NCI-H82 treated with DMSO at 0.1 percent for 48 hours (cell line): ENCODE data around the gene UACA.
"Not testable (repeated sequence)": the region's sequence is repeated elsewhere in the genome, so short reads cannot be mapped to it uniquely, and the experiment has no call there.

Source experiments
- DNase-seq: peaks from one replicate; lab custom pipeline; 2025; ENCODE audit not compliant: unreplicated experiment; lab: John Stamatoyannopoulos, UW

UACA gene

DNA sequence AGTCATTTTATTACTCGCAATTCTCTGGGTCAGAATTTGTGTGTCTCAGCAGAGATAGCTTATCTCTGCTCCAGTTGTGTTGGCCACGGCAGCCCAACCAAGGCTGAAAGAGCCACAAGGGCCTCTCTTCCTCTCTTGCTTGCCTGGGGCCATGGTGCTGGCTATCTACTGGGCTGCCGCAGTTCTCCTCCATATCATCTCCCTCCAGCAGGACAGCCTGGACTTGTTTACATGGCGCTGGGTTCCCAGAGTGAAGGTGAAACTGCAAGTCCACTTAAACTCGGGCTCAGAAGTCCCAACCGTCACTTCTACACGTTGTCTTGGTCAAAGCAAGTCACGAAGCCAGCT is 134.8 kb downstream of the UACA start:
- no peak for DNase-seq

DNA sequence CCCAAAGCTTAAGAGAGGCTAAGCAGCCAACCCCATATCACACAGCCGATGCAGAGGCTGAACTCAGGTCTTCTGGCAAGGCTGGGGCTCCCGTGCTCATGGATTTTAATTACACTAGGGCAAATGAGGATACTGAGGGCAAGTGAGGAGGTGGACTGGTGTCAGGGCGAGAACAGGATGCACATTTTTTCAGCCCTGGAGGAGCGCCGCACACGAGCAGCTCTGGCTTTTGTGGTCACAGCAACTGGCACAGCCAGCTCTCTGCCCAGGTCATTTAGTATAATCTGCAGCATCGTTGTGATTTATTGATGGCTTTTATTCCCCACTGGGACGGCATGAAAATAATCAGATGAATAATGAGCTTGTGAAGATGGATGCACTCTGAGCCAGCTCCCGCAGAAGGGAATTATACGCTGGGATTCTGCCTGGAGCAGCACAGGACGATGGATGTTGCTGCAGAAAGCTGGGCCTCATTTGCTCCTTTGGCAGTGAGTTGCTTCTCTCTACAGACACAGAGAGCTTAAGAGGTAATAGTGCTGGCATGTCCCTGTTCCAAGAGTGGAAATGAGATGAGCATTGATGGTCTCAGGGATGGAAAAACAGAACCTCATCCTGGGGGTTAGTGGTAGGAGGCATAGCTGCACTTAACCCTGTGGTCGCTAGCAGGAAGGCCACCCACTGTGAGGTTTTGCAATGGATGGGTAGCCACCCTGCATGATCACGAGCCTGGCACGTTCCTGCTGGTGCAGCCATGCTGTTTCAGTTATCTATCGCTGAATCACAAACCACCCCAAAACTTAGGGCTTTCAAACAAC is 135.4 kb downstream of the UACA start:
- no peak for DNase-seq

DNA sequence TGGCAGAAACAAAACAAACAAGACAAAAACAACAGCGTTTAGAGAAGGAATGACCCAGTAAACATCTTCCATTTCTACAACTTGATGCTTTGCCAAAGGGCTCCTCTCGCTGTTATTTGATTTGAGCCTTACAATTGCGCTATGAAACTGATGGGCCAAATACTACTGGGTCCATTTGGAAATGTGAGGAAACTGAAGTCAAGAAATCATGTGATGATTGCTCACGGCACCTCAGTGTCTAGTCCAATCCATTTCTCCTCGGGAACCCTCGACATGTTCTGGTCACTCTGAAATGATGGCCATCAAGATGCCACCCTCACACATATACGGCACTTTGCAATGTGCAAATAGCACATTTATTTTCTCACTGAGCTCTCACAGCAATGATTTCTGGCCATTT is 136.0 kb downstream of the UACA start:
- no peak for DNase-seq

DNA sequence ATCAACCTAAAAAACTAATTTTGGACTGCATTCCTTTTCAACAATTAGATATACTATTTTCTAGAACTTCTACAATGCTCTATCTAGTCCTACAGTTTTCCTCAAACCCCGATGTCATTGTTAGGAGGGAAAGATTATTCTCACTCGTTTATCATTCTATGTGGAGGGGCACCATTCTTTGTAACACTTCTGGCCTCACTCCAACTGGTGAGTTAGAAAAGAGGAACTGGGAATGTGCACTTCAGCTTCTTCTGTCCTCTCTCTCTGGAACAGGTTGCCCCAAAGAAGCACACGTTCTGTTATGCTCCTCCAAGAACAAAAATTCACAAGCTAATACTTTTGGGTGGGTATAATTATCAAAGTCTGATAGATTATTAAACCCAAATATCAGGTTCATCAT is 137.9 kb downstream of the UACA start:
- DNase-seq: no peak

DNA sequence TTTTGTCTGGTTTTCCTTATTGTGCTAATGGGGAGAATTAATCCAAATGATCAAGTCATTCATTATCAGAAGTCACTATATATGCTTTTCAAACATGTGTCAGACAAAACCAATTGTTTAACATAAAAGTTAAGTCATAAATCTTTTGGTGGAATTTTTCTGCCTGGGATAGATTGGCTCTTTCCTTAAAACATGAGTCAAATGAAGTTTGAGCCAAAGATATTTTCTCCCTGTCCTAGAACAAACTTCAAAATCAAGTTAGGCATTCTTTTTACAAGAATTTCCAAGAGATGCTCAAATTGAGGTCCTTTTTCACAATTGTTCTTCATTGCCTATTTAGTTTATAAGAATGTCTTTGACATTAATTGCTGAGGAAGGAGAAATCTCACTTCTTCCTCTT is 138.3 kb downstream of the UACA start:
- no peak for DNase-seq

DNA sequence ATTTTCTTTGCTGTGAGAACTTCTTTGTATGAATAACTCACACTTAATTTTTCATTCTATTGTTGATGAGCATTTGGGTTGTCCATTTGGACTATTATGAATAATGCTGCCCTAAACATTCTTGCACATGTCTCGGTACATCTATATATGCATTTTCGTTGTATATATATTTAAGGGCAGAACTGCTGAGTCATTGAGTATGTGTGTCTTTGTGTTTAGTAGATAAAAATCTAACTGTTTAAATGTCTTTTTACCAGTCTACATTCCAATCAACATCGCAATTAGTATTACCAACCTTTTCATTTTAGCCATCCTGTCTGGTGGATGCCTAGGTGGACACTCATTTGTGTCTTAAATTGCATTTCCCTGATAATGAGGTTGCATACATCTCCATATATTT is 144.4 kb downstream of the UACA start:
- no peak for DNase-seq

DNA sequence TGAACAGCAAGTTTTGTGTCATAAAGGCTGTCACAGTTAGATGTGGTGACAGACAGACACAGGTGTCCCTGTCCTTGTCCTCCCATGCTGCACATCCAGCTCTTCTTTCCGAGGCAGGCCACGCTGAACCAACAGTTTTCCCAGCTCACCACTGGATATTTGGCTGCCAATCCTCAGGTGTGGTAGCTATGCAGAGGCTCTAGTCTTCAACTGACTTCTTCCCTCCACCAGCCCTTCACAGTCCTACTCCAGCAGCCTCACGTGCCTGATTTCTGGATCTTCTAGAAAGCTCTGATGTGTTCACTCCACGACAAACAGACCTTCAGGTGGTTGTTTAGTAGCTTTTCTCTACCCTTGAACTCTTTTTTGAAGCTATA is 145.5 kb downstream of the UACA start:
- DNase-seq: no peak

DNA sequence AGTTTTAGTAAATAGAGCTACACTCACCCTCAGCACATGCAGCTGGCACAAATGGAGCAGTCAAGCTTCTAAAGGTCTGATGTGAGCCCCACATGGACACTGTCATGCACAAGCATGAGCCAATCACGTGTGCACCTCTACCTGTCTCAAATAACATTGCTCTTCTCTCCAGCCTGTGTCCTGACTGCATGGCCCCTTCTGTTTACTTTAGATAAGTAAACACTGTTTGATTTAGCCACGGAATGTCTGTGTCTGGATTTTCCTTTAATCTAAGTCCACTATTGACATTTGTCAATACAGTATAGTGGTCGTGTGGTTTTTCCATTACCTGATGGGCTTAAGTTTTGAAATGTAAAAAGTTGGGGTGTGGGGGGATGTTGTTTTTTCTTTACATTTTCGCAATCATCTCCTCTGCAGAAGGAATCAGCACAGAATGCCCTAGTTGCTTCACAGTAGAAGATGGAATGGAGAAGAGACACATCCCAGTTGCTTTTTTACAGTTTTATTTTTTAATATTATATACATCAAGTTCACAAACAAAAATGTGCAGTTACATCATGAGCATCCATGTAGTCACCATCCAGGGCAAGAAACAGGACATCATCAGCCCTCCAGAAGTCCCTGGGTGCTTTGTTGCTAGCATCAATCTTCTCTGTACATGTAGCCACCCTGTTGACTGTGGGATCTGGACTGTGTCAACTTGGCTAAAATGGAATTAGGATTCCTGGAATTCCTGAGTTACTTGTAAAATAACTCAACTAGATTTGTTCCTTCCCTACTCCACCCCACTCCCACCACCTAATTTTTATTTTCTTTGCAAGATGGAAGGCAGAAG is 146.1 kb downstream of the UACA start:
- DNase-seq: no peak

DNA sequence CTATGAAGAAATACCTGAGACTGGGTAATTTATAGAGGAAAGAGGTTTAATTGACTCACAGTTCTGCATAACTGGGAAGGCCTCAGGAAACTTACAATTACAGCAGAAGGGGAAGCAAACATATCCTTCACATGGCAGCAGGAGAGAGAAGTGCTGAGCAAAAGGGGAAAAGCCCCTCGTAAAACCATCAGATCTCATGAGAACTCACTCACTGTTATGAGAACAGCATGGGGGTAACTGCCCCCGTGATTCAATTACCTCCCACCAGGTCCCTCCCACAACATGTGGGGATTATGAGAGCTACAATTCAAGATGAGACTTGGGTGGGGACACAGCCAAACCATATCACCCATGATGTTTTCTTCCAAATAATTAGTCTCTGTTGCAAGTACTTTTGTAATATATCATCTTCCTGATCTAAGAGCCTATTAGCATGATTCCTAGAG is 147.0 kb downstream of the UACA start:
- DNase-seq: not testable (repeated sequence)

DNA sequence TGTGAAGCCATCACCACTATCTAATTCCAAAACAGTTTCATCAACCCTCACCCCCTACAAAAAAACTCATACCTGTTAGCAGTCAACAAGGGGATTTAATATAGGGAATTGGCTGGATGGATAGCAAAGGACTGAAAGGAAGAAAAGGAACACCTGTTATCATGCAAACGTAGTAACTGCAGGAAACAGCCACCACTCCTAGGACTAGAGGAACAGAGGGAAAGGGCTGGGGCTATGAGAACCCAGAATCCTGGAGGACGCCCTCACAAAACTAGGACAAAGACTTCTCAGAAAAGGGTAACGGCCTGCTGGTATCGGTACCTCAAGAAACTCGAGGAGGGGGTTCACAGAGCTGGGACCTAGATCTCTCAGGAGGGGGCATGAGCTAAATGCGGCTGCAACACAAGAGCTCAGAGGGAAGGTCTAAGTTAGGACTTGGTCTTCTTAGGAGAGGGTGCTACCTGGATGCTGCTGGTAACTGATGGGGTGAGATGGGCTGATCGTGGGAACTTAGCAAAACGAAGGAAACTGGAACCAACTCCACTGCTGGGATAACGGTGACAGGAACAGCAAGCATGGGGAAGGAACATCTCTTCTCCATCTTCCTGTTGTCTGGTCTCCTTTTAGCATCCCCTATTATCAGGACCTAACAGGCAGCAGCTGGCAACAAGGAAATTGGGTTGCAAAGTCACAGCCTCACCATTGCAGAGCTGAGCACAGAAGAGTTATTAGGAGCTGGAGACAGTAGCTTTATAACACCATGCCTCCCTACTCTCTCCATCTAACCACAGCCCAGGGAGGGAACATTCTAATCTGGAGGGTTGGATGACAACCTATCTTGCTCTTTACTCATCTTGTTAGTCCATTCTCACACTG is 147.7 kb downstream of the UACA start:
- DNase-seq: no peak

DNA sequence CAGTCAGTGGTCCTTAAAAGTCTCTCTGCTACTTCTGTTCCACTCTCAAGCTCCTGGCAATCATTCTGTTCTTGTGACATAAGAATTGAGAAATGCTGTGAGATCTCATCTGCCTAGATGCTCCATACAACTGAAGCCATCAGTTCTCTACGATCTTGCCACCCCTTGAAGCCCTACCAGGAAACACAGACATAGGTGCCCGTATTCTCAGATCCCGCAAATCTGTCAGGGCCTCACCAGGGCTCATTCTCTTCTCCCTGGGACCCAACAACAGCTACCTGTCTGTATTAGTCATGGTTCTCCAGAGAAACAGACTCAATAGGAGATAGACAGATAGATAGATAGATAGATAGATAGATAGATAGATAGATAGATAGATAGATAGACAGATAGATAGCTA is 149.1 kb downstream of the UACA start:
- DNase-seq: no peak

DNA sequence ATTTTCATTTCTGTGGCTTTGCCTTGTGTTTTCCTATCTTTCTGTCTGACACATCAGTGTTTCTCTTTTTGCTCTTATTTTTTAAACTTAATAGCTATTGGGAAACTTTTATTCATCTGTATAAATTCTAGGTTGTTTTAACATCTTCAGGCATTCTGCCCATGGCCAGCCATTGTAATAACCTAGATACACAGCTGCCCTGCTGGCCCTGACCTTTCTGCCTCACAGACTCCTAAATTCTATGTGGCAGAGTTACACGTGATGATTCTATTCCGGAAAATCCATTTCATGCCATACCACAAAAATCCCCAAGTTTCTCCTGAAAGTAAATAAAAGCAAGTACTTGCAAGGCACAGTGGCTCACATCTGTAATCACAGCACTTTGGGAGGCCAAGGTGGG is 150.1 kb downstream of the UACA start:
- no peak for DNase-seq

DNA sequence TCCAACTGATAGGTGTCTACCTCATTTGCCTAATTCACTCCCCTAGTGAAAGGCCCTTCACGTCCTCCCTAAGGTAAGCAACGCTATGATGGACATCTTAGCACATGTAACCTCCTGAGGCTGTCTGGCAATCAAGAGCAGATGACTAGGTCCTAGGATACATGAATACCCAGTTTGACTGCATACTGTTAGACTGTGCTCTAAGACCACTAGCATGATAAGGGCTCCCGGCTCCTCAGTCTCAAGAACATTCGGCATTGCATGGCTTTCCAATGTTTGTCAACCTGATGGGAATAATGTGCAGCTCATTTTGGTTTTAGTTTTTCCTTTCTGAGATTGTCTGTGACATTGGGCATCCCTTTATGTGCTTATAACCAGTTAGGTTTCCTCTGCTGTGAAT is 152.1 kb downstream of the UACA start:
- DNase-seq: no peak

DNA sequence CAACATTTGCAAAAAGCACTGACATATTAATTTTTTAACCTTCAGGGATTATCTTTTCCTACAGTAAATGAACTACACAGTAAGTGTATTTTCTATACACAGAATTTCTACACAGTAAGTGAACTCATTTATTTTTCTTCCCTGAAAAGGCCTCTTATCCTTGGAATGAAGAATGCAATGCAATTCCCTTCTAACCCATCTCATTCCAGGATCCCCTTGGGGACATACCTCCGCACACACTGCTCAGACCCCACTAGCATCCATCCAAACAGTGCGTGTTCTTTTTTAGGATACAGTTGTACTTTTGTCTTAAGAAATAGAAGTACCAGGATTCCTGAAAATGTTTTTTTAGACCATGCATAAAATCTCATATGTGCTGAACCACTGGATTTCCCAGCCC is 152.8 kb downstream of the UACA start:
- no peak for DNase-seq

DNA sequence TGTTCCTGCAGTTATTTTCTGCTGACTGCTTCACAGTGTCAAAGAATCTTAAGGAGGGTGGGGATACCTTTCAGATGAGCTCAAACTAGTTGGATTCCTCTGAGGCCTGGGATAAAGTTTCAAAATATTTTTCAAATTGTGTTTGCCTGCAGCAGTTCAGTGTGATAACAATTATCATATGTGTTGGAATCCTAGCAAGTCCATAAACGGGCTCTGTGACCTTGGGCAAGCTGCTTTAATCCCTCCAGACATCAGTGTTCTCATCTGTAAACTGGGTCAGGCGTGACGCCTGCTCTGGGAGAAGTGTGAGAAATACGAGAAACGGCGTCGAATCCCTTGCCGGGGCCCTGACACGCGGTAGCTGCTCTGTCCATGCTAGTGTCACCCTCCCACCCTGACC is 153.5 kb downstream of the UACA start:
- DNase-seq: no peak

DNA sequence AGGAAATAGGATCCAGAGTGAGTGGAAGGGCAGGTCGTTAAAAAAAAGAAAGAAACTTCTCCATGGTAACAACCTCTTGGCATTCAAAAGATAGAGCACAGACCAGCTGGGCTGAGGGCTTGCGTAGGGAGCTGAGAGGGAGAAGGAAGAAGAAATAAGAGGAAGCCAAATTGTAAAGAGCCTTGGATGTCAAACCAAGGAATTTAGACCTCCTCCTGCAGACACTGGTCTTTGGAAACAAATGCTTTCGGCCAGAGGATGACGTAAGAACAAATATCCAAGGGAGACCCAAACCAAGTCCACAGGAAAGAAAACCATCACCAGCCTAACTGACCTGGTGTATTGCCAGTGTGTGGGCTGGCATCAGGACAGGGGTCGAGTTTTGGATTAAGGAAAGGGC is 155.2 kb downstream of the UACA start:
- no peak for DNase-seq

DNA sequence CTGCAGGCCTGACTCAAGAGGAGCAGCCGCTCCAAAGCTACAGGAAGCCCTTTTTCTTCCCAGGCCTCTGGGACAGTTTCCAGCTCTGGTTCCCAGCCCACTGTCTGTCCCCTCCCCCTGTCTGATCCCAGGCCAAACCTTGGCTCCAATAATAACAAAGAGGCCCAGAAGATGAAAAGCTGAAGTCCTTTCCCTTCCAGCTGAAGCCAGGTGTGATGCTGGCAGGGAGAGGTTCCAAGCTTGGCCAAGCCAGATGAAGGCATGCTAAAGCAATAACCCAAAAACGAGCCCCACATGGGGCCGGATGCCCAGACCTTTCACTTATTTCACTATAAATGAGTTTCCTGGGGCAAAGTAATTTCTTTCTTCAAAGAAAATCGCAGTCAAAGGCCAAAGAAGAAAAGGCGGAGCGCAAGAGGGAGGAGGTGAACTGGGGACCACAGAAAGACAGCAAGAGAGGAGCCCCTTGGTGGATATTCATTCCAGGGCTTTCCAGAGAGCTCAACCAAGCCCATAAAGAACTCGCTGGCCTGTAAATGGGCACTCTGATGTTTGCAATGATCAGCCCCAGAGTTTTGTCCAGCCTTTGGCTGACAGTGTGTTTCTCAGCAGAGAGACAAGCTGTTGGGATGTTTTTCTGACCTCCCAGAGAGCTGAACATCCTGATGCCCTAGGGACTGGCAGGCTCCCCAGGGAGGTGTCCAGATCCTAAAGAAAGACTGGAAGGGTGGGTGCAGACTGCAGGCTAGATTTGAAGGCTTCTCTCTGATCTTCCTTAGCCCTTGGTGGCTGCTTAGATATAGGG is 157.6 kb downstream of the UACA start:
- DNase-seq: no peak

DNA sequence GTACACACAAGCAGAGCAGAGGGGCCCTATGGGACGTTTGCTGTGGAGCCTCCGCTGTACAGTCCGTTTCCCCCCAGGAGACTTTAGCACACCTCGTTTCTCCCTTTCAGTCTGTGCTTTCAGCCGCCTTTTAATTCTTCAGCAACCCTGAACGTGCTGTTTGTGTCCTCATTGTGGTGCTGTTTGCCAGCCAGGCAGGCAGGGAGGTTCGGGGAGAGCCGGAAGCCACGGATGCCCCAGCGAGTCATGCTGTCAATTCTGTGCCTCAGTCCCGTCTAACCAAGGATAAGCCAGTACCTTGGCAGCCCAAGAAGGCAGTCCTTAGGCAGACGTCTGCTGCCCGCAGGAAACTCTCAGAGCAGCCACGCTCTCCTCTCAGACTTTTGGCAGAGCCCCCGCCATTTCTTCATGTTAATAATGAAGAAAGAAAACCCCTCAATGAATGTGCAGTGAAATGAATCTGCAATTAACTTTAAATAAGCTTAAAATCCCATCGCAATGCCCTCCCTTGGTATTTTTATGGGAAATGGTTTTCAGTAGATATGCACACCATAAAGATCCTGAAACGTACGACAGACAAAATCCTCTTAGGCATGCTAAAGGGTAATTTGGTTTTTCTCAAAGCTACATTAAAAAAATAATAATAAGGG is 158.6 kb downstream of the UACA start:
- DNase-seq: no peak
